SK-N-MC (cell line): ENCODE data around the gene PDE3B.
"Not testable (repeated sequence)": the region's sequence is repeated elsewhere in the genome, so short reads cannot be mapped to it uniquely, and the experiment has no call there.

Experiments
- DNase-seq: peaks from one replicate; pipeline ENCODE4 v3.0.0-alpha.2; 2011; ENCODE audit warnings: low read depth, low spot score
- H3K27ac ChIP-seq: fragments of 200-600 bp; sonication (generic); 2 replicates; pipeline ENCODE4 v1.5.1; 2016; ENCODE audit warnings: mixed run types
- H3K36me3 ChIP-seq: fragments of 200-600 bp; sonication (generic); 2 replicates; pipeline ENCODE4 v1.6.1; 2017; ENCODE audit warnings: antibody characterized with exemption, low read length, mixed read lengths; ENCODE audit not compliant: insufficient read depth
- H3K4me3 ChIP-seq: fragments of 200-600 bp; sonication (generic); 2 replicates; pipeline ENCODE4 v1.5.1; 2016
- H3K9ac ChIP-seq: fragments of 200-600 bp; sonication (generic); 2 replicates; pipeline ENCODE4 v1.8.0; 2017; ENCODE audit warnings: mixed run types, mixed read lengths; ENCODE audit not compliant: insufficient read length
- H3K9me3 ChIP-seq: fragments of 200-600 bp; sonication (generic); 2 replicates; pipeline ENCODE4 v1.6.1; 2017; ENCODE audit warnings: low read depth, mild to moderate bottlenecking, antibody characterized with exemption, low read length, moderate library complexity, mixed read lengths
- EZH2 ChIP-seq: fragments of 200-600 bp; sonication (generic); IDR thresholded peaks from one replicate; pipeline ENCODE4 v1.6.1; 2017; ENCODE audit warnings: antibody characterized with exemption
- FOXP2 ChIP-seq: optimal IDR thresholded peaks from 2 replicates; pipeline ENCODE3; 2011; ENCODE audit warnings: mild to moderate bottlenecking, moderate library complexity; ENCODE audit not compliant: insufficient read depth; ENCODE audit errors: extremely low read length, control extremely low read depth
- POLR2AphosphoS5 ChIP-seq: IDR thresholded peaks from 2 replicates; pipeline ENCODE4 v1.6.1; 2012; ENCODE audit warnings: mild to moderate bottlenecking, low read depth, low read length, borderline replicate concordance

PDE3B gene

DNA sequence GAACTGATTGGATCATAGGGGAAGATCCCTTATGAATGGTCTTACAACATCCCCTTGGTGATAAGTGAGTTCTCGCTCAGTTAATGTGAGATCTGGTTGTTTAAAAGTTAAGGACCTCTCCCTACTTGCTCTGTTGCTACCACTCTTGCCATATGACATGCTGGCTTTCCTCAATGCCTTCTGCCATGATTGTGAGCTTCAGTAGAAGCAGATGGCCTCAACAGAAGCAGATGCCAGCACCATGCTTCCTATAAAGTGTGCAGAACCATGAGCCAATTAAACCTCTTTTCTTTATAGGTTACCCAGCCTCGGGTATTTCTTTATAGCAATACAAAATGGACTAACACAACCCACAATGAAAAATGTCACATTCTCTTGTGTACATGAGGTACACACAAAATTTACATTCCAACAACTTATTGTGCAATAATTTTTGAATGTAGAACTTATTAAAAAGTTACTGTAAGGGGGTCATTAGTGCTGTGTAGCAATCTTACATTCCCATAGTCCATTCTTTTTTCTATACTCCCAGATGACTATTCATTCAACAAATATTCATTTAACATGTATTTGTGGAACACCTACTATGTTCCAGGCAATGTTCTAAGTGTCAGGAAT, 238.1 kb downstream of the PDE3B start:
- H3K9me3 ChIP-seq: no peaks in the 10 kb centered on the region
- no peak for DNase-seq
- H3K4me3 ChIP-seq: no peak overlapping the region
- H3K9ac ChIP-seq: no peak overlapping the region
- H3K36me3 ChIP-seq: peaks cover 43% of the 10 kb centered on the region
- no peak for TF ChIP-seq FOXP2
- TF ChIP-seq EZH2: no peak
- TF ChIP-seq POLR2AphosphoS5: no peak
- no peak overlapping the region for H3K27ac ChIP-seq

GRCh38 chr11:14882196-14882595, 238.6 kb downstream of the PDE3B start:
- Histone ChIP-seq H3K4me3 (no peak overlapping the region), H3K9ac (no peak overlapping the region), H3K9me3 (no peaks in the 10 kb centered on the region), H3K36me3 (peaks cover 43% of the 10 kb centered on the region), H3K27ac (no peak overlapping the region)
- no peak for DNase-seq
- TF ChIP-seq FOXP2 (no peak), POLR2AphosphoS5 (no peak), EZH2 (no peak)

GRCh38 chr11:14883683-14884082, 240.1 kb downstream of the PDE3B start:
- H3K36me3 ChIP-seq: peaks cover 31% of the 10 kb centered on the region
- H3K9ac ChIP-seq, H3K27ac ChIP-seq, H3K4me3 ChIP-seq, DNase-seq, H3K9me3 ChIP-seq: not testable (repeated sequence)

- TF ChIP-seq POLR2AphosphoS5: no peak
- TF ChIP-seq EZH2: no peak
- no peak for TF ChIP-seq FOXP2
- H3K27ac ChIP-seq: peak overlapping the region; percentile 76
- H3K36me3 ChIP-seq: peaks cover 25% of the 10 kb centered on the region
- peak overlapping the region; percentile 41 for H3K9ac ChIP-seq
- DNase-seq: no peak
- peak overlapping the region; percentile 1; the same call in 1 of the 2 replicates for H3K4me3 ChIP-seq
- H3K9me3 ChIP-seq: no peaks in the 10 kb centered on the region
Observed at GRCh38 chr11:14884667-14885273, 241.2 kb downstream of the PDE3B start.

GRCh38 chr11:14886513-14886912, 242.9 kb downstream of the PDE3B start:
- H3K9me3 ChIP-seq: no peaks in the 10 kb centered on the region
- H3K27ac ChIP-seq: no peak overlapping the region
- H3K36me3 ChIP-seq: peaks cover 10% of the 10 kb centered on the region
- no peak overlapping the region for H3K4me3 ChIP-seq
- TF ChIP-seq EZH2 (no peak), POLR2AphosphoS5 (no peak), FOXP2 (no peak)
- no peak for DNase-seq
- H3K9ac ChIP-seq: no peak overlapping the region

DNA sequence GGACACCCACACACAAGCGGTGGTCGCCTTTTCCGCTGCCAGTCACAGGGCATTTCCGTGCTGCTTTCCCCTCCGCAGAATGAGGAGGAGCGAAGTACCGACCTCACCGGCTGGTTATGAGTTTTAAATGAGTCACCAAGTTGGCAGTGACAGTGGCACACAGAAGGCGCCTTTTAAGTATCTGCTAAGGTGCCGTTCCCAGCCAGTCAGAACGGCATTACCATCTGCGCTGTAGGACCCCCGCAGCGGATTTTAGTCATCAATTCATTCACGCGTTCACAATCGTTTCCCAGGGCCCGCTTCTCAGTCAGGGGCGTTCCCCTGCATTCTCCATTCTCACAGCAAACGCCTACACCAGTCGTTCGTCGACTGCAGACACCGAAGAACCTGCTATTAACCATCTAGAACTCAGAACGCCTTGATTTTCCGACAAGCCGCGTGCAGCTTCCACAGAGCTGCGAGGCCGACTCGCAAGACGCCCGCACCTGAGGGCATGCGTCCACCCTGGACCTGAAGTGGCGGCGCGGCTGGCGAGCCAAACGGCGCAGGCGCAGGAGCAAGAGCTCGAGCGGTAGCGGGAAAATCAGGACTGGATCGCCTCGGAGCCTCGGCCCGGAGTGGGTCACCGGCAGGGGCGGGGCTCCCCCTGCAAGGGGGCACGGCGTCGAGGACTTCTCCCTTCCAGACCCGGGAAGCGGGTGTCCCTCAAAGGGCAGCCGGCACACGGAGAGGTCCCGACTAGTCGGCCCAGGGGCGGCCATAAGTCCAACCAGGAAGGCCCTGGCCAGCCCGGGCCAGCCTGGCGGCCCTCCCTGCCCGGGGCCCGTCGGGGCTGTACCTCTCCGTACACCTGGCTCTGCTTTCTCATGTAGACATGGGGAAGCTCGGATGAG, 247.8 kb downstream of the PDE3B start:
- peak overlapping the region; percentile 97 for H3K4me3 ChIP-seq
- H3K9me3 ChIP-seq: no peaks in the 10 kb centered on the region
- H3K27ac ChIP-seq: peak overlapping the region; percentile 75; the same call in 1 of the 2 replicates
- no peak for DNase-seq
- peak overlapping the region; percentile 80 for H3K9ac ChIP-seq
- peak; percentile 98 for TF ChIP-seq POLR2AphosphoS5
- no peak for TF ChIP-seq FOXP2
- no peaks in the 10 kb centered on the region for H3K36me3 ChIP-seq

- peak within 1 kb of the TSS; percentile 80 for H3K9ac ChIP-seq
Observed at GRCh38 chr11:14892036-14892556, 248.5 kb downstream of the PDE3B start, which contains the start of gene CYP2R1. TSS of gene CYP2R1 (minus strand) at chr11:14892231. CDS start at chr11:14892205, 26 bp downstream.

DNA sequence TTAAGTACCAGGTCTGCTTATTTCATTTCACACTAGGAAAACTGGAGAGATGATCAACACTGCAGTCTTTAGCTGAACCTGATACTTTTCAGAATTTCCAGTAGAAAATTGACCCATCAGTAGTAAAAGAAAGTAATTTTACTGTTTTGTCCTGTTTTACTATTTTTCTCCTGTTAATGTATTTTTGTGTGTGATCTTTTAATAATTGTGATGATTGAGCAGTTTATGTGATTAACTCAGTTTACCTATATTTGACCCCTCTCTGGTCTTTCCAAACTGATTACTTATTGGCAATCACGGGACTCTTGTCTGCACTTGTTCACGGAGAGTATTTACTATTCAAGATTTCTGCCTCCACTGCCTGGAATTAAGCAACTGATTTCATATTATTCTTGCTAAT, 249.0 kb downstream of the PDE3B start:
- Histone ChIP-seq H3K27ac (no peak overlapping the region), H3K4me3 (peak overlapping the region; percentile 97), H3K9ac (no peak overlapping the region), H3K9me3 (no peaks in the 10 kb centered on the region), H3K36me3 (no peaks in the 10 kb centered on the region)
- TF ChIP-seq POLR2AphosphoS5 (no peak), EZH2 (no peak), FOXP2 (no peak)
- no peak for DNase-seq

More at GRCh38 chr11:14892036-14892556, 248.5 kb downstream of the PDE3B start, which contains the start of gene CYP2R1:
- H3K27ac ChIP-seq: peak within 1 kb of the TSS; percentile 75; the same call in 1 of the 2 replicates
- no peak for DNase-seq
- H3K9me3 ChIP-seq: no peaks in the 10 kb centered on the region
- no peaks in the 10 kb centered on the region for H3K36me3 ChIP-seq
- TF ChIP-seq FOXP2 (peak; percentile 34), POLR2AphosphoS5 (no peak), EZH2 (no peak)
- H3K4me3 ChIP-seq: peak within 1 kb of the TSS; percentile 97
